ENCODE results near the gene SRPK1.
"Not testable (repeated sequence)": the region's sequence is repeated elsewhere in the genome, so short reads cannot be mapped to it uniquely, and the experiment has no call there.

The SRPK1 gene

DNA sequence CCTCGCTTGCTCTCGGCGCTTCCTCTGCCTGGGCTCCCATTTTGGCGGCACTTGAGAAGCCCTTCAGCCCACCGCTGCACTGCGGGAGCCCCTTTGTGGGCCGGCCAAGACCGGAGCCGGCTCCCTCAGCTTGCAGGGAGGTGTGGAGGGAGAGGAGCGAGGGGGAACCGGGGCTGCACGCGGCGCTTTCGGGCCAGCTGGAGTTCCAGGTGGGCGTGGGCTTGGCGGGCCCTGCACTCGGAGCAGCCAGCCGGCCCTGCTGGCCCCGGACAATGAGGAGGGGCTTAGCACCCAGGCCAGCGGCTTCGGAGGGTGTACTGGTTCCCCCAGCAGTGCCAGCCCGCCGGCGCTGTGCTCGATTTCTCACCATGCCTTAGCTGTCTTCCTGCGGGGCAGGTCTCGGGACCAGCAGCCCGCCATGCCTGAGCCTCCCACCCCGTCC lies 10.2 kb upstream of the SRPK1 start:
- no peak for DNase-seq (ENCODE audit: low read depth, low spot score)

GRCh38 chr6:35929601-35930000 lies 8.7 kb upstream of the SRPK1 start:
- DNase-seq (ENCODE audit: low read depth, low spot score) = no peak

DNA sequence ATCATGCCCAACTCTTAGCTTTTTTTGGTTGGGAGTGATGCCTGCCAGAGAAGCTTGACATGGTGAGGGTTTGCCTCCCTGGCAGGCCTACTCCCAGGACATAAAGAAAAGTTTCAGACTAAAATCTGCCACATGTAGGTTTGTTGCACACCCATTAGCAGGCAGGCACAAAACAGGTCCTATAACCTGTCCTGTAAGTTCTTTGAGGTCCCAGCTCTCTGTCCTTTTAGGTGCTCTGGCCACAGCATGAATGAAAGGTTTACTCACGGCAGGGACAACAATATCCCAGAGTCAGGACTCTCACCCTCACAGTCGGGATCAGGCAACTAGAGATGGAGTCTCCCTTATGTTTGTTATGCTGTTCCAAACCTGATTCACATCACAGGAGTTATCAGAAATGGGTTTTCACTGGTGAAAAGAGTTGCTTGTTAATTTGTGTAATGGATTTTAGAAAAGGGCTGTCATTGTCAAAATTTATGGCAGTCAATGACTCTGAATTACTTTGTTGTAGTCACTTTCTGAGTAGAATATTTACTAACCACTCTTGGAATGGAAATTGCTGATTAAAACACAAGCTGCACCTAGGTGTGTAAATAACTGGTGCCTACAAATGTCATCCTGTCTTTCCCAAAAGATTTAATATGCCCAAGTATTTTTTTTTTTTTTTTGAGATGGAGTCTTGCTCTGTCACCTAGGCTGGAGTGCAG lies 5.8 kb upstream of the SRPK1 start:
- DNase-seq (ENCODE audit: low read depth, low spot score) = no peak

GRCh38 chr6:35925961-35926360 lies 5.1 kb upstream of the SRPK1 start:
- DNase-seq (ENCODE audit: low read depth, low spot score) = no peak

- no peak for DNase-seq (ENCODE audit: low read depth, low spot score)
Measured at GRCh38 chr6:35924146-35924545, 3.2 kb upstream of the SRPK1 start.

- no peak for DNase-seq (ENCODE audit: low read depth, low spot score)
Measured at GRCh38 chr6:35922139-35922554, 1.2 kb upstream of the SRPK1 start.

- DNase-seq (ENCODE audit: low read depth, low spot score) = no peak
Measured at GRCh38 chr6:35919827-35920751, 809 bp downstream of the SRPK1 start.

DNA sequence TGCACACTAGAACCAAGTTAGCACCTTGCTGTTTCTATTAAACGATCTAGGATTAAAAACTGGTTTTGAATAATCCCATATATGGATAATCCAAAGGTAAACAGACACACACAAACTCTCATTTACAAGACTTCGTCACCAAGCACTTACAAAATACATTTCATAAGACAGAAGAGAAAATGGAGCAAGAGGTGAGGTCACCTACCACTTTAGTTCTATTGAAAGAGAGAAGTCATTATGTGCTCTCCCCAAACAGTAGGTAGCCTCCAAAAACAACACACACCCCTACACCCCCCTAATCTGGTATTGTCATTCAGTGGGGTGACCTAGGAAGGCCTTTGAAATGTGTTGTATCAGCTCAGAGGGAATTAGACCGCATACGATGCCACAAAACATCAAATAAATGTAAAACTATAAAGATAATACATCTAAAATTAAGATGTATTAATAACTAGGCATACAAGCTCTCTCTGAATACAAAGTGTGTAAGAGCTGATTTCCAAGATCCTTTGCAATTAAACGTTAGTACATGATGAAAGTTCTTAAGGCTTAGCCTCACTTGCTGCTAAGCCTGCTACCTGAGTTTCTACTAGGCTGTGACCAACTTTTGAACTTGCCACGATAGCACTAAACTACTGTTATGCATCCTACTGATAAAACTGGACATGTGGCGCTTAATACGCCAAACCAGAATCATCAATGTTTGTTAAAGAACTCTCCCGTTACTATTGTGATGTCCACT lies 1.6 kb downstream of the SRPK1 start:
- DNase-seq (ENCODE audit: low read depth, low spot score) = no peak

DNA sequence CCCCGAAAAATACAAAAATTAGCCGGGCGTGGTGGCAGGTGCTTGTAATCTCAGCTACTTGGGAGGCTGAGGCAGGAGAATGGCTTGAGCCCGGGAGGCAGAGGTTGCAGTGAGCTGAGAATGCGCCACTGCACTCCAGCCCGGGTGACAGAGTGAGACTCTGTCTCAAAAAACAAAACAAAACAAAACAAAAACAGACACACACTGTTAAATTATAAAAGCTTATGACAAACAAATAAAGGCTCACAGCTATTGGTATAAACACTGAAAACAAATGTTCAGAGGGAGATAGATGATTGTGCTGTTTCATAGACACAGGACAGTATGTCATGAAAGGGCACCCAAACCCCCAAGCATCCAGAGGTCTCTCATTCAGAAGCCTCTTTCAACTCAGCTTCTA lies 4.0 kb downstream of the SRPK1 start:
- DNase-seq (ENCODE audit: low read depth, low spot score) = not testable (repeated sequence)

- DNase-seq (ENCODE audit: low read depth, low spot score) = no peak
Measured at GRCh38 chr6:35916056-35916455, 4.8 kb downstream of the SRPK1 start.

DNA sequence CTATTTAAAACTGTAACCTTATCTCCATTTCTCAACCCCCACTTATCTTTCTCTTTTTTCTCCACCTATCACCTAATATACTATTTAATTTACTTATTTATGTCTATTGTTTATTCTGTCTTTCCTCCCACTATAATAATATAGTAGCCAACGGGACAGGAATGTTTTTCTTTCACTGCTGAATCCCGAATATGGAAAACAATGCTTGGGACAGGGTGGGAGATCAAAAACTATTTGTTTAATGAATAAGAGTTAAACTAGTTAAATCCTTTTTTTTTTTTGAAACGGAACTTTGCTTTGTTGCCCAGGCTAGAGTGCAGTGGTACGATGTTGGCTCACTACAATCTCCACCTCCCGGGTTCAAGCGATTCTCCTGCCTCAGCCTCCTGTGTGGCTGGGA lies 6.4 kb downstream of the SRPK1 start:
- no peak for DNase-seq (ENCODE audit: low read depth, low spot score)

DNA sequence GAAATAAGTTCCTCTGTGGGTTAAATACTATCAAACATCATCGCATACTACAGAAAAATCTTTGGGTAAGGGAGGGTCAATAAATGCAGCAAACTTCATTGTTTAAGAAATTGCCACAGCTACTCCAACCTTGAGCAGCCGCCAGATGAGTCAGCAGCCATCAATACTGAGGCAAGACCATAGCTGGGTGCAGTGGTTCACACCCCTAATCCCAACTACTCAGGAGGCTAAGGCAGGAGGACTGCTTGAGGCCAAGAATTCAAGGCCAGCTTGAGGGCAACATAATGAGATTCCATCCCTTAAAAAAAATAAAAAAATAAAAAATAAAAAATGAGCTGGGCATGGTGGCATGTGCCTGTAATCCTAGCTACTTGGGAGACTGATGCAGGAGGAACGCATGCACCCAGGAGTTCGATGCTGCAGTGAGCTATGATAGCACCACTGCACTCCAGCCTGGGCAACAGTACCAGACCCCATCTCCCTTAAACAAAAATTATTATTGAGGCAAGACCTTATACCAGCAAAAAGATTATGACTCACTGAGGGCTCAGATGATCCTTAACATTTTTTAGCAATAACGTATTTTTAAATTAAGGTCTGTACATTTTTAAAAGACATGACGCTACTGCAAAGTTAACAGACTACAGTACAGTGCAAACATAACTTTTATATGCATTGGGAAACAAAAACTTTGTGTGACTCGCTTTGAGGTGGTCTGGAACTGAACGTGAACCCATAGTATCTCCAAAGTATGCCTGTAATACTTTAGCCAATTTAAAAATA lies 8.8 kb downstream of the SRPK1 start:
- no peak for DNase-seq (ENCODE audit: low read depth, low spot score)

DNA sequence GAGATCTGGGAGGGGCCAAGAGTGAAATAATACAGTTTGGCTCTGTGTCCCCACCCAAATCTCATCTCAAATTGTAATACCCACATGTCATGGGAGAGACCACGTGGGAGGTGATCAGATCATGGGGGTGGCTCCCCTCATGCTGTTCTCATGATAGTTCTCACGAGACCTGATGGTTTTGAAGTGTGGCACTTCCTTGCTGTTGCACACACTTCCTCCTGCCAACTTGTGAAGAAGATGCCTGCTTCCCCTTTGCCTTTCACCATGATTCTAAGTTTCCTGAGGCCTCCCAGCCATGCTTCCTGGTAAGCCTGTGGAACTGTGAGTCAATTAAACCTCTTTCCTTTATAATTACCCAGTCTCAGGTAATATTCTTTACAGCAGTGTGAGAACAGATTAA lies 11.3 kb downstream of the SRPK1 start:
- DNase-seq (ENCODE audit: low read depth, low spot score) = not testable (repeated sequence)

DNA sequence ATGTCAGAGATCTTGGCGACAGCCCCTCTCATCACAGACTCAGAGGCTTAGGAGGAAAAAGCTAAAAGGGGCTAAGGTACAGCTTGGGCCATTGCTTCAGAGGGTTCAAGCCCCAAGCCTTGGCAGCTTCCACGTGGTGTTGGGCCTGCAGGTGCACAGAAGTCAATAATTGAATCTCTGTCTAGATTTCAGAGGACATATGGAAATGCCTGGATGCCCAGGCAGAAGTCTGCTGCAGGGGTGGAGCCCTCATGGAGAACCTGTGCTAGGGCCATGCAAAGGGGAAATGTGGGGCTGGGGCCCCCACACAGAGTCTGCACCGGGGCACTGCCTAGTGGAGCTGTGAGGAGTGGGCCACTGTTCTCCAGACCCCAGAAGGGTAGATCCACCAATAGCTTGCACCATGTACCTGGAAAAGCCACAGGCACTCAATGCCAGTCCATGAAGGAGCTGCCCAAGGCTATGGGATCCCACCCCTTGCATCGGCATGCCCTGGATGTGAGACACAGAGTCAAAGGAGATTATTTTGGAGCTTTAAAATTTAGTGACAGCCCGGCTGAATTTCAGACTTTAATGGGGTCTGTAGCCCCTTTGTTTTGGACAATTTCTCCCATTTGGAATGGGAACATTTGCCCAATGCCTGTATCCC lies 12.0 kb downstream of the SRPK1 start:
- DNase-seq (ENCODE audit: low read depth, low spot score) = not testable (repeated sequence)

DNA sequence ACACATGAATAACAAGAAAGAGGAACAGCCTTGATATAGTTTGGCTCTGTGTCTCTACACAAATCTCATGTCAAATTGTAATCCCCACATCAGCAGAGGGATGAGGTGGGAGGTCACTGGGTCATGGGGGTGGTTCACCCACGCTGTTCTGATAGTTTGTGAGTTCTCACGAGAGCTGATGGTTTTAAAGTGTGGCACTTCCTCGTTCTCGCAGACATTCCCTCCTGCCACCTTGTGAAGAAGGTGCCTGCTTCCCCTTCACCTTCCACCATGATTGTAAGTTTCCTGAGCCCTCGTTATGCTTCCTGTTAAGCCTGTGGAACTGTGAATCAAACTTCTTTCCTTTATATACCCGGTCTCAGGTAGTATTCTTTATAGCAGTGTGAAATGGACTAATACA lies 13.1 kb downstream of the SRPK1 start:
- DNase-seq (ENCODE audit: low read depth, low spot score) = no peak

GRCh38 chr6:35906499-35906846 lies 14.4 kb downstream of the SRPK1 start:
- DNase-seq (ENCODE audit: low read depth, low spot score) = no peak

GRCh38 chr6:35905841-35906498 lies 14.9 kb downstream of the SRPK1 start:
- DNase-seq (ENCODE audit: low read depth, low spot score) = no peak

DNA sequence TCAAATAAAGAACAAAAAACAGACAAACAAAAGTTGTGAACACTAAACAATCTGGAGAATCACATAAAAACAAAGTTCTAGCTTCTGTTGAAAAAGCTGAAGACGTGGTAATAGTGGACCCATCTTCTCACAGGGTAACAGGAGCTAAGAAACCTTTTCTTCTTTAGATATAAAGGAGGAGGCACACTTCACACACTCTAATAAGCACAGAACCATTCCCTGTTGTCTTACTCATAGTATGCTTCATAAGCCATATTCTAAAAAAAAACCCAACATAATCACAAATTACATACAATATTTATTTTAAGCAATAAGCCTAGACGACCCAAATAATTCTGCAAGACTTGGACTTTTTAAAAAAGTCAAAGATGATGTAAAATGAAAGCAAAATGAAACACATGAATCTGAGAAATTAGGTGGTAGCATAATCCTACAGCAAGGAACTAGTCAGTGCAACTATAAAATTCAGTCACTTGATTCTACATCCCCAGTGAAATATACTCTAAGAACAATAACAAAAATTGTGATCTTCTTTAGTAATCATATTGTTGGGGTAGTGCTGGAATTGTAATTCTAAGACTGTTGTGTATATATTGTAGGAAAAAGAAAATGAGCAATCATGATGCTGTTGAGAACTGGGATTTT lies 15.6 kb downstream of the SRPK1 start:
- no peak for DNase-seq (ENCODE audit: low read depth, low spot score)

DNA sequence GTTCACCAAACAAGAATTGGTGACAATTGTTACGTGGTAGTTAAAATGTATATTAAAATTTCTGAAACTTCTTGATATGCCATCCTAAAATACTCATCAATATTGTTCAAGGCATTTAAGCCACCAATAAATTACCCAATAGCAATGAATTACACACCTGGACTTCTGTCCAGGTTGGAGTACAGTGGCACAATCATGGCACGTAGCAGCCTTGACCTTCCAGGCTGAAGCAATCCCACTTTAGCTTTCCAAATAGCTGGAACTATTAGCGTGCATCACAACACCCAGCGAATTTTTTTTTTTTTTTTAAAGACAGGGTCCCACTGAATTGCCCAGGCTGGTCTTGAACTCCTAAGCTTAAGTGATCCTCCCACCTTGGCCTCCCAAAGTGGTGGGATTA lies 17.2 kb downstream of the SRPK1 start:
- DNase-seq (ENCODE audit: low read depth, low spot score) = no peak

DNA sequence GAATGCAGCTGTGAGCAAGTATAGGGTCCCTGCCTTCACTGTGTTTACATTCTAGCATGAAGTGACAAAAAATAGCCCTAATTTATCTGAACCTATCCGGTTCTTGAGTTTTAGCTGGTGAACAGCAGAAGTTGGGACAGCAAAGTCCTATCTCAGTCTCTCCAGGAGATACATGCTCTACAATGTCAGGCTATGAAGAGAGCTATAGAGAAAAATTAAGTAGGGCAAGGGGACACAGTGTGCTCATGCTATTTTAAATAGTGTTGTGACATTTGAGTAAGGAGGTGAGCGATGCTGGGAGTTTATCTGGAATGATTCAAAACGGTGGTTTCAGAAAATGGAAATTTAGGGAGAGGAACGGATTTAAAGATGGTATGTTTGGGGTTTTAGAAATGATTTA lies 20.4 kb downstream of the SRPK1 start:
- DNase-seq (ENCODE audit: low read depth, low spot score) = no peak

Data from smooth muscle cell of the brain vasculature (primary cell).